NCI-H2029 (cell line): ENCODE measurements around the gene OR6C2.
"Not testable (repeated sequence)": the region's sequence is repeated elsewhere in the genome, so short reads cannot be mapped to it uniquely, and the experiment has no call there.

Experiments
- DNase-seq: peaks from one replicate; lab custom pipeline; 2025; lab: John Stamatoyannopoulos, UW

OR6C2 gene

GRCh38 chr12:55472264-55472663, 28.4 kb downstream of the OR6C2 start:
- no peak for DNase-seq

GRCh38 chr12:55479136-55479535, 35.3 kb downstream of the OR6C2 start:
- DNase-seq, result not testable (repeated sequence)

- not testable (repeated sequence) for DNase-seq
These were observed 40.4 kb downstream of the OR6C2 start for GRCh38 chr12:55484284-55484683.

GRCh38 chr12:55492078-55492477, 48.2 kb downstream of the OR6C2 start, which contains the start of gene OR6C68:
Gene OR6C68, plus strand, starts transcription at chr12:55492378. Its CDS starts 0 bp downstream, at chr12:55492378.
- DNase-seq, result no peak

- DNase-seq, result no peak
These were observed 51.6 kb downstream of the OR6C2 start for GRCh38 chr12:55495490-55495889.

GRCh38 chr12:55499231-55499630, 55.4 kb downstream of the OR6C2 start:
- DNase-seq, result no peak

GRCh38 chr12:55499810-55500252, 56.0 kb downstream of the OR6C2 start:
- DNase-seq, result no peak

GRCh38 chr12:55501601-55502000, 57.7 kb downstream of the OR6C2 start:
- no peak for DNase-seq
